Prostate gland (tissue), 2 donors: ENCODE results near the gene POU3F3. TPM values are rescaled to one million over a fixed set of nuclear protein-coding genes. Genes with fewer than 3 reads are reported as not detected.

Source experiments
- DNase-seq: peaks from one replicate; pipeline ENCODE4 v3.0.0-alpha.2; 2019; ENCODE audit warnings: low spot score
- H3K27ac ChIP-seq, 2 donors: fragments of 200-600 bp; sonication (generic); 2 replicates each; pipeline ENCODE4 v1.5.1; 2017 to 2019
- H3K27me3 ChIP-seq: fragments of 200-600 bp; sonication (generic); replicated peaks from 2 replicates; pipeline ENCODE4 v1.5.1; 2019; ENCODE audit not compliant: insufficient read depth
- H3K36me3 ChIP-seq, 2 donors: fragments of 200-600 bp; sonication (generic); 1 replicate in 1 of 2; 2 replicates in 1 of 2; pipeline versions ENCODE4 v1.5.1 to v1.8.1; 2017 to 2019
- H3K4me1 ChIP-seq: fragments of 200-600 bp; sonication (generic); replicated peaks from 2 replicates; pipeline ENCODE4 v1.5.1; 2019
- H3K4me3 ChIP-seq, 2 donors: fragments of 200-600 bp; sonication (generic); 2 replicates each; pipeline ENCODE4 v1.5.1; 2017 to 2019
- H3K9me3 ChIP-seq: fragments of 200-600 bp; sonication (generic); 2 replicates; pipeline ENCODE4 v1.5.1; 2017
- CTCF ChIP-seq, 4 experiments: fragments of 200-600 bp in 2 of 4; fragments of 450-650 bp in 2 of 4; sonication (generic) in 2 of 4; IDR thresholded peaks; 1 replicate in 3 of 4; 2 replicates in 1 of 4; pipeline ENCODE4 v1.5.1; 2016 to 2019; ENCODE audit warnings: antibody characterized with exemption in 4 of 4, mild to moderate bottlenecking in 2 of 4, moderate library complexity in 2 of 4
- POLR2A ChIP-seq: fragments of 450-650 bp; IDR thresholded peaks from one replicate; pipeline ENCODE4 v1.6.1; 2016; ENCODE audit warnings: antibody characterized with exemption, mild to moderate bottlenecking
- POLR2AphosphoS5 ChIP-seq: sonication (generic); formaldehyde crosslinking; IDR thresholded peaks from one replicate; pipeline ENCODE4 v1.6.1; 2017; ENCODE audit warnings: antibody characterized with exemption
- WGBS: methylation state at CpG from one replicate; pipeline ENCODE4 v1.1.5; 2018; 5-methylcytosine and 5-hydroxymethylcytosine counted together
- intact Hi-C: fragments of 100-400 bp; cut with DNase I; formaldehyde crosslinking; loops from one replicate; pipeline ENCODE4 v1.14.2; 2022
- total RNA-seq, 2 donors: library from RNA; depleted of rRNA; stranded (reverse); fragments of >200 nt; gene quantifications; one replicate each; pipeline ENCODE4 v1.1.0, GENCODE V29; 2016

POU3F3 gene
- total RNA-seq, 2 donors from 2014 or later = 2.2 TPM; not detected in 1

- no peaks in the 10 kb centered on the region for H3K9me3 ChIP-seq
- WGBS = 9% methylated on average over 33 of the region's 33 CpGs
- peaks cover 65% of the 10 kb centered on the region for H3K27me3 ChIP-seq
- no peak overlapping the region for H3K4me3 ChIP-seq
- TF ChIP-seq POLR2AphosphoS5 = no peak
- TF ChIP-seq CTCF (IDR thresholded peaks at IDR 0.05) = no peak
- no peak for TF ChIP-seq POLR2A
- intact Hi-C loops = no loop called here
- no peaks in the 10 kb centered on the region for H3K36me3 ChIP-seq
- no peak for DNase-seq
- no peaks in the 10 kb centered on the region for H3K4me1 ChIP-seq
- H3K27ac ChIP-seq = no peak overlapping the region
Measured at GRCh38 chr2:104857262-104858005, 3.5 kb downstream of the POU3F3 start.

- Histone ChIP-seq H3K27me3 (peaks cover 65% of the 10 kb centered on the region), H3K4me3 (no peak overlapping the region), H3K4me1 (no peaks in the 10 kb centered on the region), H3K27ac (no peak overlapping the region), H3K36me3 (no peaks in the 10 kb centered on the region), H3K9me3 (no peaks in the 10 kb centered on the region)
- intact Hi-C loops = no loop called here
- no peak for DNase-seq
- TF ChIP-seq POLR2AphosphoS5 (no peak), POLR2A (no peak), CTCF (IDR thresholded peaks at IDR 0.05) (no peak)
- WGBS = 15% methylated on average over 18 of the region's 18 CpGs
Measured at GRCh38 chr2:104858006-104858978, 4.4 kb downstream of the POU3F3 start.

- H3K36me3 ChIP-seq = no peaks in the 10 kb centered on the region
- WGBS = 11% methylated on average over 5 of the region's 5 CpGs
- no peak for TF ChIP-seq POLR2A
- TF ChIP-seq POLR2AphosphoS5 = no peak
- no peak for TF ChIP-seq CTCF (IDR thresholded peaks at IDR 0.05)
- no peak for DNase-seq
- no peaks in the 10 kb centered on the region for H3K4me1 ChIP-seq
- H3K4me3 ChIP-seq = no peak overlapping the region
- intact Hi-C loops = no loop called here
- H3K27me3 ChIP-seq = peaks cover 67% of the 10 kb centered on the region
- no peaks in the 10 kb centered on the region for H3K9me3 ChIP-seq
- H3K27ac ChIP-seq = no peak overlapping the region
Measured at GRCh38 chr2:104859291-104859765, 5.4 kb downstream of the POU3F3 start.

- H3K4me1 ChIP-seq = no peaks in the 10 kb centered on the region
- no peak overlapping the region for H3K4me3 ChIP-seq
- 52% methylated on average over 1 of the region's 1 CpG for WGBS
- no peaks in the 10 kb centered on the region for H3K9me3 ChIP-seq
- H3K27me3 ChIP-seq = peaks cover 67% of the 10 kb centered on the region
- no peaks in the 10 kb centered on the region for H3K36me3 ChIP-seq
- no peak overlapping the region for H3K27ac ChIP-seq
- TF ChIP-seq POLR2A (no peak), CTCF (IDR thresholded peaks at IDR 0.05) (no peak), POLR2AphosphoS5 (no peak)
- intact Hi-C loops = no loop called here
- DNase-seq = no peak
Measured at GRCh38 chr2:104859766-104860450, 6.0 kb downstream of the POU3F3 start.
